Fibroblast of pulmonary artery (primary cell): ENCODE results near the gene OR4D2.

Experiments
- DNase-seq: peaks from one replicate; pipeline ENCODE4 v3.0.0-alpha.2; 2010; ENCODE audit warnings: low read depth
- H3K4me3 ChIP-seq: replicated peaks from 2 replicates; pipeline ENCODE4 v1.5.1; 2011; ENCODE audit warnings: low read depth, mild to moderate bottlenecking, control low read depth, low read length, moderate library complexity
- CTCF ChIP-seq: IDR thresholded peaks from 2 replicates; pipeline ENCODE4 v1.5.1; 2011; ENCODE audit warnings: mild to moderate bottlenecking, control low read depth, low read length, inconsistent platforms; ENCODE audit errors: missing control alignments

OR4D2 gene

GRCh38 chr17:58153046-58153445 lies 13.7 kb upstream of the OR4D2 start:
- no peak overlapping the region for H3K4me3 ChIP-seq
- DNase-seq: no peak

GRCh38 chr17:58153671-58154070 lies 13.1 kb upstream of the OR4D2 start:
- no peak overlapping the region for H3K4me3 ChIP-seq
- no peak for TF ChIP-seq CTCF
- no peak for DNase-seq

More at GRCh38 chr17:58153046-58153445, 13.7 kb upstream of the OR4D2 start:
- no peak for TF ChIP-seq CTCF

GRCh38 chr17:58156839-58157803 lies 9.7 kb upstream of the OR4D2 start:
- H3K4me3 ChIP-seq: no peak overlapping the region
- DNase-seq: no peak

GRCh38 chr17:58158181-58158580 lies 8.6 kb upstream of the OR4D2 start:
- TF ChIP-seq CTCF: no peak
- H3K4me3 ChIP-seq: no peak overlapping the region
- no peak for DNase-seq

More at GRCh38 chr17:58156839-58157803, 9.7 kb upstream of the OR4D2 start:
- TF ChIP-seq CTCF: no peak

GRCh38 chr17:58161566-58161965 lies 5.2 kb upstream of the OR4D2 start:
- no peak overlapping the region for H3K4me3 ChIP-seq
- TF ChIP-seq CTCF: no peak
- no peak for DNase-seq

- no peak overlapping the region for H3K4me3 ChIP-seq
- DNase-seq: no peak
- no peak for TF ChIP-seq CTCF
These were observed 801 bp upstream of the OR4D2 start for GRCh38 chr17:58165981-58166380.
